Gastrocnemius medialis (tissue), 4 donors: ENCODE results near the gene ELMO1.

ENCODE experiments used
- CTCF ChIP-seq, 5 experiments: fragments of 450-650 bp in 3 of 5; fragments of 200-600 bp in 2 of 5; sonication (generic) in 2 of 5; IDR thresholded peaks in 4 of 5; conservative IDR thresholded peaks in 1 of 5; 1 replicate in 4 of 5; 2 replicates in 1 of 5; pipeline ENCODE4 v1.5.1; 2016 to 2019; ENCODE audit warnings: antibody characterized with exemption in 5 of 5, mild to moderate bottlenecking in 3 of 5, moderate library complexity in 3 of 5
- POLR2A ChIP-seq, 2 donors: fragments of 450-650 bp; IDR thresholded peaks; one replicate each; pipeline ENCODE4 v1.6.1; 2017; ENCODE audit warnings: antibody characterized with exemption in 2 of 2, mild to moderate bottlenecking in 2 of 2, moderate library complexity in 2 of 2

DNA sequence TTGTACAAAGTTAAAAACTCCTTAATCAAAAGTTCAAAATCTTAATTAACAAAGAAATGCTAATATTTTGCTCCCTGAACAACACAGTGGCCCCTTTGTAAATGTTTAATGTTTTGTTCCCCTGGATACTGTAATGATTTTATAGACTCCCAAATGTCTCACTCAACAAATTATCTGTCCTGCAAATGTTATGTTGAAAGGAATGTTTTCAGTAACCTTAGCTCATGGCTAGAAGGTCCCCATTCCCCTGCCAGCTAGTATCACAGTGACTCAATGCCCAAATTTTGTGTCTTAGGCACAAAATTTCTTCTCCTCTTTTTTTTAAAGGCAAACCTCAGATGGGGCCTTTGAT, 298.9 kb downstream of the ELMO1 start:
- TF ChIP-seq POLR2A (IDR thresholded peaks at IDR 0.05) (no peak), CTCF (IDR thresholded peaks at IDR 0.05 in 4 of 5, conservative IDR thresholded peaks at IDR 0.05 in 1 of 5) (no peak)
